GM23338 (cell line): ENCODE results near the gene PAX6.

Source experiments
- CREB1 ChIP-seq: fragments of 250-450 bp; sonication (Bioruptor Pico); IDR thresholded peaks from 2 replicates; pipeline ENCODE4 v1.5.0; 2020; ENCODE audit warnings: low read depth, mild to moderate bottlenecking, moderate library complexity
- CTCF ChIP-seq, 2 experiments: fragments of 200-600 bp in 1 of 2; sonication (generic) in 1 of 2; conservative IDR thresholded peaks; 2 replicates each; pipeline versions ENCODE4 v1.5.1 to v1.6.1; 2016 to 2017; ENCODE audit warnings: antibody characterized with exemption in 2 of 2, low read depth in 2 of 2, mild to moderate bottlenecking in 2 of 2, moderate library complexity in 1 of 2
- ETS1 ChIP-seq: IDR thresholded peaks from 2 replicates; pipeline ENCODE4 v1.6.1; 2016; ENCODE audit warnings: antibody characterized with exemption
- EZH2 ChIP-seq: fragments of 200-600 bp; sonication (generic); IDR thresholded peaks from one replicate; pipeline ENCODE4 v1.8.0; 2017; ENCODE audit warnings: antibody characterized with exemption, mild to moderate bottlenecking, low read depth; ENCODE audit not compliant: unreplicated experiment
- EZH2phosphoT487 ChIP-seq: fragments of 200-600 bp; sonication (generic); IDR thresholded peaks from one replicate; pipeline ENCODE4 v1.8.1; 2018; ENCODE audit warnings: antibody characterized with exemption; ENCODE audit not compliant: unreplicated experiment
- JUNB ChIP-seq: IDR thresholded peaks from one replicate; pipeline ENCODE4 v1.6.1; 2016; ENCODE audit warnings: antibody characterized with exemption; ENCODE audit not compliant: unreplicated experiment
- NANOG ChIP-seq: IDR thresholded peaks from 2 replicates; pipeline ENCODE4 v1.6.1; 2016; ENCODE audit warnings: antibody characterized with exemption, borderline replicate concordance
- POLR2AphosphoS5 ChIP-seq: IDR thresholded peaks from 2 replicates; pipeline ENCODE4 v1.6.1; 2016; ENCODE audit warnings: antibody characterized with exemption, low read depth
- REST ChIP-seq: IDR thresholded peaks from one replicate; pipeline ENCODE4 v1.6.1; 2018; ENCODE audit warnings: antibody characterized with exemption; ENCODE audit not compliant: unreplicated experiment
- ZNF114 ChIP-seq: fragments of 250-450 bp; sonication (Bioruptor Pico); IDR thresholded peaks from 2 replicates; pipeline ENCODE4 v1.5.0; 2020; ENCODE audit warnings: mild to moderate bottlenecking, moderate library complexity
- ZNF331 ChIP-seq: fragments of 250-450 bp; sonication (Bioruptor Pico); IDR thresholded peaks from 2 replicates; pipeline ENCODE4 v1.5.0; 2020; ENCODE audit warnings: low read depth, mild to moderate bottlenecking, moderate library complexity
- ZNF462 ChIP-seq: fragments of 250-450 bp; sonication (Bioruptor Pico); IDR thresholded peaks from 2 replicates; pipeline ENCODE4 v1.5.0; 2020; ENCODE audit warnings: mild to moderate bottlenecking, moderate library complexity

DNA sequence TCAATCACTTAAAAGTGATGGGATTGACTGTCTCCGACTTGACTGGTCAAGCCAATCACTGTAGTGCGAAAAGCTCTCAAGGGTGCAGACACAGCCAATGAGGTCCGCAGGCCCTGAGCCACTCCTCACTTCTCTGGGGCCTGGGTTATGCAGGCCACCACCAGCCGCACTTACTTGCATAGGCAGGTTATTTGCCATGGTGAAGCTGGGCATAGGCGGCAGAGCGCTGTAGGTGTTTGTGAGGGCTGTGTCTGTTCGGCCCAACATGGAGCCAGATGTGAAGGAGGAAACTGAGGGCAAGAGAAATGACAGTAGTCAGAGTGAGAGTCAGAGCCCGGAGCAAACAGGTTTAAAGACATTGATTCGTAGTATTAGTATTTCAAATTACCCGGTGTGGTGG is 17.9 kb downstream of the PAX6 start:
- TF ChIP-seq CTCF (conservative IDR thresholded peaks at IDR 0.05; ENCODE audit: low read depth in 2 of 2) (no peak), POLR2AphosphoS5 (no peak), EZH2 (no peak), CREB1 (CRISPR knock-in tag) (no peak), REST (no peak), JUNB (no peak), EZH2phosphoT487 (no peak), ZNF331 (CRISPR knock-in tag) (no peak), ZNF114 (no peak), NANOG (no peak), ETS1 (no peak), ZNF462 (CRISPR knock-in tag) (no peak)
